ENCODE results near the gene EEF1AKMT1. TPM values are rescaled to one million over a fixed set of nuclear protein-coding genes. Genes with fewer than 3 reads are reported as not detected.

EEF1AKMT1 gene
- total and polyA plus RNA-seq, 10 of the 15 experiments (the other 5 are each of a cell fraction or from before 2014, with no cell fraction given) = 7.9 to 44.5 (median 11.0) TPM

DNA sequence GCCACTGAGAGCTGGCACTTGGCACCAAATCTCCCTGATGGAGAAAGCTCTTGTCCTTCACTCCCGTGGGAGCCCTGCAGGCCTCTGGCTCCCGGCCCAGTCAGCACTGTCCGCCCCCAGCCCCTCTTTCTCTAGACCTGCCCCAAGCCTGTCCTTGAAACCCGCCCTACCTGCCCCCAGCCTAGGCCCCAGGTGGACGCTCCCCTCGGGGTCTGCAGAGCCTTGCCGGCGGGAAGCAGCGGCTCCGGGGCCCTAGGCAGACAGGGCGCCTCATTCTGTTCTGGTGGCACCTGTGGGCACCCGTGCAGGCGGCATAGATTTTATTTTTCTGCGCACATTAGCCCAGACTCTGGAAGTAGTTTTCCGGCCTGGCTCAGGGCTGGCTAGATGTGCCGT is 52.7 kb downstream of the EEF1AKMT1 start:
- H3K36me3 ChIP-seq (ENCODE audit: control insufficient read depth in 2 of 2, insufficient read depth in 2 of 2, low read length in 1 of 2) = no peaks in the 10 kb centered on the region
- H3K4me1 ChIP-seq (ENCODE audit: control insufficient read depth, insufficient read depth, low read length) = no peaks in the 10 kb centered on the region
- DNase-seq (ENCODE audit: low read depth, low spot score) (no peak), FAIRE-seq (no peak), ATAC-seq (no peak)
- in situ Hi-C loops (cut with MboI) = no loop called here
- H3K4me3 ChIP-seq = no peak overlapping the region
- no peaks in the 10 kb centered on the region for H3K79me2 ChIP-seq (ENCODE audit: control insufficient read depth, insufficient read depth, low read length)
- peaks cover 0 to 3% of the 10 kb centered on the region in 2 experiments; a peak in 3 of 4 replicates for H3K27me3 ChIP-seq (replicated peaks in 1 of 2; ENCODE audit: control insufficient read depth in 2 of 2, insufficient read depth in 2 of 2, low read length in 1 of 2)
- BruUV-seq (replicated peaks) = no TSS peak
- 77% methylated on average over 16 of the region's 16 CpGs for WGBS (ENCODE audit: insufficient coverage, insufficient replicate concordance, low lambda C conversion rate, missing lambda C conversion rate)
- no peak overlapping the region for H3K9ac ChIP-seq (ENCODE audit: control insufficient read depth, insufficient read depth, low read length)
- no peaks in the 10 kb centered on the region for H4K20me1 ChIP-seq (ENCODE audit: control insufficient read depth, insufficient read depth)
- ChIA-PET CTCF (interaction anchor here (1.8 kb wide), 1 partner anchor 9 kb away, joined by 5 read pairs; no protein-coding TSS in a partner anchor), SMC1A (ENCODE audit: uncharacterized antibody, unreplicated experiment) (no interaction called here), POLR2A (no interaction called here), RAD21 (ENCODE audit: unreplicated experiment) (no interaction called here)
- H3K27ac ChIP-seq (ENCODE audit: control insufficient read depth, insufficient read depth) = no peak overlapping the region
- H2AFZ ChIP-seq (ENCODE audit: control insufficient read depth, low read depth, low read length) = no peak overlapping the region
- H3K9me3 ChIP-seq (replicated peaks; ENCODE audit: control insufficient read depth, insufficient read depth, low read length) = no peaks in the 10 kb centered on the region
- TF ChIP-seq TBL1XR1 (IDR thresholded peaks at IDR 0.05; ENCODE audit: low read depth, low read length) = no peak
- TF ChIP-seq, protein P1, sequence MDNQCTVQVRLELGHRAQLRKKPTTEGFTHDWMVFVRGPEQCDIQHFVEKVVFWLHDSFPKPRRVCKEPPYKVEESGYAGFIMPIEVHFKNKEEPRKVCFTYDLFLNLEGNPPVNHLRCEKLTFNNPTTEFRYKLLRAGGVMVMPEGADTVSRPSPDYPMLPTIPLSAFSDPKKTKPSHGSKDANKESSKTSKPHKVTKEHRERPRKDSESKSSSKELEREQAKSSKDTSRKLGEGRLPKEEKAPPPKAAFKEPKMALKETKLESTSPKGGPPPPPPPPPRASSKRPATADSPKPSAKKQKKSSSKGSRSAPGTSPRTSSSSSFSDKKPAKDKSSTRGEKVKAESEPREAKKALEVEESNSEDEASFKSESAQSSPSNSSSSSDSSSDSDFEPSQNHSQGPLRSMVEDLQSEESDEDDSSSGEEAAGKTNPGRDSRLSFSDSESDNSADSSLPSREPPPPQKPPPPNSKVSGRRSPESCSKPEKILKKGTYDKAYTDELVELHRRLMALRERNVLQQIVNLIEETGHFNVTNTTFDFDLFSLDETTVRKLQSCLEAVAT (IDR thresholded peaks at IDR 0.05) = no peak
- TF ChIP-seq SRF (IDR thresholded peaks at IDR 0.05; ENCODE audit: low read depth in 2 of 2, low read length in 2 of 2) = no peak
- TF ChIP-seq, protein P2, sequence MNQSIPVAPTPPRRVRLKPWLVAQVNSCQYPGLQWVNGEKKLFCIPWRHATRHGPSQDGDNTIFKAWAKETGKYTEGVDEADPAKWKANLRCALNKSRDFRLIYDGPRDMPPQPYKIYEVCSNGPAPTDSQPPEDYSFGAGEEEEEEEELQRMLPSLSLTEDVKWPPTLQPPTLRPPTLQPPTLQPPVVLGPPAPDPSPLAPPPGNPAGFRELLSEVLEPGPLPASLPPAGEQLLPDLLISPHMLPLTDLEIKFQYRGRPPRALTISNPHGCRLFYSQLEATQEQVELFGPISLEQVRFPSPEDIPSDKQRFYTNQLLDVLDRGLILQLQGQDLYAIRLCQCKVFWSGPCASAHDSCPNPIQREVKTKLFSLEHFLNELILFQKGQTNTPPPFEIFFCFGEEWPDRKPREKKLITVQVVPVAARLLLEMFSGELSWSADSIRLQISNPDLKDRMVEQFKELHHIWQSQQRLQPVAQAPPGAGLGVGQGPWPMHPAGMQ (IDR thresholded peaks at IDR 0.05; ENCODE audit: borderline replicate concordance) = no peak
- no peak for TF ChIP-seq TCF7 (IDR thresholded peaks at IDR 0.05; ENCODE audit: borderline replicate concordance)
- TF ChIP-seq WRNIP1 (IDR thresholded peaks at IDR 0.05; ENCODE audit: borderline replicate concordance, low read depth, low read length) = no peak
- TF ChIP-seq, protein P3, sequence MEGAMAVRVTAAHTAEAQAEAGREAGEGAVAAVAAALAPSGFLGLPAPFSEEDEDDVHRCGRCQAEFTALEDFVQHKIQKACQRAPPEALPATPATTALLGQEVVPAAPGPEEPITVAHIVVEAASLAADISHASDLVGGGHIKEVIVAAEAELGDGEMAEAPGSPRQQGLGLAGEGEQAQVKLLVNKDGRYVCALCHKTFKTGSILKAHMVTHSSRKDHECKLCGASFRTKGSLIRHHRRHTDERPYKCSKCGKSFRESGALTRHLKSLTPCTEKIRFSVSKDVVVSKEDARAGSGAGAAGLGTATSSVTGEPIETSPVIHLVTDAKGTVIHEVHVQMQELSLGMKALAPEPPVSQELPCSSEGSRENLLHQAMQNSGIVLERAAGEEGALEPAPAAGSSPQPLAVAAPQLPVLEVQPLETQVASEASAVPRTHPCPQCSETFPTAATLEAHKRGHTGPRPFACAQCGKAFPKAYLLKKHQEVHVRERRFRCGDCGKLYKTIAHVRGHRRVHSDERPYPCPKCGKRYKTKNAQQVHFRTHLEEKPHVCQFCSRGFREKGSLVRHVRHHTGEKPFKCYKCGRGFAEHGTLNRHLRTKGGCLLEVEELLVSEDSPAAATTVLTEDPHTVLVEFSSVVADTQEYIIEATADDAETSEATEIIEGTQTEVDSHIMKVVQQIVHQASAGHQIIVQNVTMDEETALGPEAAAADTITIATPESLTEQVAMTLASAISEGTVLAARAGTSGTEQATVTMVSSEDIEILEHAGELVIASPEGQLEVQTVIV (IDR thresholded peaks at IDR 0.05; ENCODE audit: borderline replicate concordance, partially characterized antibody) = no peak
- no peak for TF ChIP-seq CREM (IDR thresholded peaks at IDR 0.05; ENCODE audit: low read depth)
- no peak for TF ChIP-seq HDAC2 (IDR thresholded peaks at IDR 0.05)
- TF ChIP-seq TARDBP (IDR thresholded peaks at IDR 0.05; ENCODE audit: borderline replicate concordance) = no peak
- no peak for TF ChIP-seq NFYA (IDR thresholded peaks at IDR 0.05; ENCODE audit: borderline replicate concordance, low read depth, low read length)
- no peak for TF ChIP-seq RB1 (IDR thresholded peaks at IDR 0.05; ENCODE audit: borderline replicate concordance)
- no peak for TF ChIP-seq EZH2 (IDR thresholded peaks at IDR 0.05; ENCODE audit: borderline replicate concordance, control insufficient read depth, low read depth, low read length)
- no peak for TF ChIP-seq CBX5 (IDR thresholded peaks at IDR 0.05; ENCODE audit: low read depth)
- TF ChIP-seq STAT1 (conservative IDR thresholded peaks at IDR 0.05) = no peak
- no peak for TF ChIP-seq SREBF1 (IDR thresholded peaks at IDR 0.05; ENCODE audit: low read length)
- no peak for TF ChIP-seq RAD21 (IDR thresholded peaks at IDR 0.05; ENCODE audit: insufficient read depth, low read depth, low read length)
- TF ChIP-seq ETV6 (conservative IDR thresholded peaks at IDR 0.05 in 1 of 2, IDR thresholded peaks at IDR 0.05 in 1 of 2; ENCODE audit: borderline replicate concordance in 1 of 2, low read depth in 1 of 2) = no peak
- TF ChIP-seq MEF2B (IDR thresholded peaks at IDR 0.05; ENCODE audit: partially characterized antibody, poor library complexity, severe bottlenecking) = no peak
- intact Hi-C loops (cut with micrococcal nuclease; ENCODE audit: unreplicated experiment) = no loop called here
- H3K4me2 ChIP-seq (ENCODE audit: control insufficient read depth, insufficient read depth) = no peak overlapping the region

Data from GM12878 (cell line).